HPDE6-E6E7 (cell line): ENCODE measurements around the gene LRRC25.

Experiments
- DNase-seq: peaks from one replicate; pipeline ENCODE4 v3.0.0; 2011; ENCODE audit warnings: missing footprints; ENCODE audit errors: extremely low spot score

The LRRC25 gene

GRCh38 chr19:18348171-18348570 is 49.3 kb downstream of the LRRC25 start:
- no peak for DNase-seq

DNA sequence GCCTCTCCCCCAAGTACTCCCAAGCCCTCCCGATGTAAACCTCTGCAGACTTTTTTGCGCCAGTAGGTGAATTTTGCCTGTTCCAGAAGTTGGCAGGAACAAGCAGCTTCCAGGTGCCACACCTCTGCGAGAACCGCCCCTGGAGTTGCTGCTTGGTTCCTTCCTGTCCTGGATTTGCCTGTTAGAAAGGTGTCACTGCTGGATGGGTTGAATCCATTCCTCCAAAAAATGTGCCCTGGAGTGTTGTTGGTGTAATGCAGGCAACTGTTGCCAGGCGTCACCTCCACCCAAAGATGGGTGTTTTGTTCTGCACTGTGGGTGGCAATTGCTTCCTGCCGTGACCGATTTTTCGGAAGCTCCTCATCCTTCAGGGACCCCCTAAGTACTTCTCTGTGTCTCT is 51.3 kb downstream of the LRRC25 start:
- DNase-seq: no peak

DNA sequence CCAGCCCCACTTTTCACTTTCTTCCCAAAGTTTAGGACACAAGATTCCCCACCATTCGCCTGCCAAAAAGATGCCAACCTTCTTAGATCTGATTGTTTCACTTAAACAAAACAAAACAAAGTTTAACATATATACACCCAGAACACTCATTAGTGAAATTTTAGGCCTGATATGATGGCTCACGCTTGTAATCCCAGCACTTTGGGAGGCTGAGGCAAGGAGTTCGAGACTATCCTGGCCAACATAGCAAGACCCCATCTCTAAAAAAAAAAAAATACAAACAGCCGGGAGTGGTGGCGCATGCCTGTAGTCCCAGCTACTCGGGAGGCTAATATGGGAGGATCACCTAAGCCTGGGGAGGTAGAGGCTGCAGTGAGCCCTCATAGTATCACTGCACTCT is 52.1 kb downstream of the LRRC25 start:
- no peak for DNase-seq

GRCh38 chr19:18344582-18344950 is 52.9 kb downstream of the LRRC25 start:
- DNase-seq: no peak

GRCh38 chr19:18342090-18342632 is 55.3 kb downstream of the LRRC25 start:
- DNase-seq: no peak
